Measurements from ENCODE around the gene FHIT.

FHIT gene

GRCh38 chr3:60609446-60609845, 641.8 kb downstream of the FHIT start:
- TF ChIP-seq FOXP2 (optimal IDR thresholded peaks at IDR 0.05; ENCODE audit: borderline replicate concordance, extremely low read depth, extremely low read length, insufficient read depth) = no peak
- TF ChIP-seq TAF1 (IDR thresholded peaks at IDR 0.05; ENCODE audit: borderline replicate concordance, insufficient read depth, low read length) = no peak
- TF ChIP-seq SIN3A (IDR thresholded peaks at IDR 0.05; ENCODE audit: borderline replicate concordance, insufficient read depth, low read length) = no peak
- no peak for TF ChIP-seq REST (IDR thresholded peaks at IDR 0.05; ENCODE audit: insufficient read depth in 1 of 2, low read depth in 2 of 2, low read length in 2 of 2)
- no peak for TF ChIP-seq POLR2AphosphoS5 (IDR thresholded peaks at IDR 0.05; ENCODE audit: low read depth, low read length)

- no peak for TF ChIP-seq FOXP2 (optimal IDR thresholded peaks at IDR 0.05; ENCODE audit: borderline replicate concordance, extremely low read depth, extremely low read length, insufficient read depth)
- no peak for TF ChIP-seq SIN3A (IDR thresholded peaks at IDR 0.05; ENCODE audit: borderline replicate concordance, insufficient read depth, low read length)
- no peak for TF ChIP-seq POLR2AphosphoS5 (IDR thresholded peaks at IDR 0.05; ENCODE audit: low read depth, low read length)
- no peak for TF ChIP-seq REST (IDR thresholded peaks at IDR 0.05; ENCODE audit: insufficient read depth in 1 of 2, low read depth in 2 of 2, low read length in 2 of 2)
- TF ChIP-seq TAF1 (IDR thresholded peaks at IDR 0.05; ENCODE audit: borderline replicate concordance, insufficient read depth, low read length) = no peak
Observed at GRCh38 chr3:60603860-60604259, 647.4 kb downstream of the FHIT start.

- no peak for TF ChIP-seq POLR2AphosphoS5 (IDR thresholded peaks at IDR 0.05; ENCODE audit: low read depth, low read length)
- no peak for TF ChIP-seq FOXP2 (optimal IDR thresholded peaks at IDR 0.05; ENCODE audit: borderline replicate concordance, extremely low read depth, extremely low read length, insufficient read depth)
- TF ChIP-seq TAF1 (IDR thresholded peaks at IDR 0.05; ENCODE audit: borderline replicate concordance, insufficient read depth, low read length) = no peak
- TF ChIP-seq REST (IDR thresholded peaks at IDR 0.05; ENCODE audit: insufficient read depth in 1 of 2, low read depth in 2 of 2, low read length in 2 of 2) = no peak
- TF ChIP-seq SIN3A (IDR thresholded peaks at IDR 0.05; ENCODE audit: borderline replicate concordance, insufficient read depth, low read length) = no peak
Observed at GRCh38 chr3:60600848-60601247, 650.4 kb downstream of the FHIT start.

- TF ChIP-seq FOXP2 (optimal IDR thresholded peaks at IDR 0.05; ENCODE audit: borderline replicate concordance, extremely low read depth, extremely low read length, insufficient read depth) (no peak), SIN3A (IDR thresholded peaks at IDR 0.05; ENCODE audit: borderline replicate concordance, insufficient read depth, low read length) (no peak), REST (IDR thresholded peaks at IDR 0.05; ENCODE audit: insufficient read depth in 1 of 2, low read depth in 2 of 2, low read length in 2 of 2) (no peak), TAF1 (IDR thresholded peaks at IDR 0.05; ENCODE audit: borderline replicate concordance, insufficient read depth, low read length) (no peak)
Observed at GRCh38 chr3:60599586-60599985, 651.7 kb downstream of the FHIT start.

- TF ChIP-seq FOXP2 (optimal IDR thresholded peaks at IDR 0.05; ENCODE audit: borderline replicate concordance, extremely low read depth, extremely low read length, insufficient read depth) = no peak
- TF ChIP-seq TAF1 (IDR thresholded peaks at IDR 0.05; ENCODE audit: borderline replicate concordance, insufficient read depth, low read length) = no peak
- TF ChIP-seq SIN3A (IDR thresholded peaks at IDR 0.05; ENCODE audit: borderline replicate concordance, insufficient read depth, low read length) = no peak
- no peak for TF ChIP-seq REST (IDR thresholded peaks at IDR 0.05; ENCODE audit: insufficient read depth in 1 of 2, low read depth in 2 of 2, low read length in 2 of 2)
- TF ChIP-seq POLR2AphosphoS5 (IDR thresholded peaks at IDR 0.05; ENCODE audit: low read depth, low read length) = no peak
Observed at GRCh38 chr3:60598671-60599070, 652.6 kb downstream of the FHIT start.
